Neural progenitor cell (in vitro differentiated cells): ENCODE measurements around the gene HERC6. TPM values are rescaled to one million over a fixed set of nuclear protein-coding genes. Genes with fewer than 3 reads are reported as not detected.

Source experiments
- DNase-seq: peaks from one replicate; pipeline ENCODE4 v3.0.0-alpha.2; 2016; ENCODE audit warnings: low spot score
- H2AFZ ChIP-seq: fragments of 200-600 bp; sonication (generic); replicated peaks from 2 replicates; pipeline ENCODE4 v1.6.1; 2016; ENCODE audit warnings: antibody characterized with exemption
- H3F3A ChIP-seq: fragments of 200-600 bp; sonication (generic); 2 replicates; pipeline ENCODE4 v1.6.1; 2016; ENCODE audit warnings: antibody characterized with exemption, low read depth
- H3K27ac ChIP-seq: fragments of 200-600 bp; sonication (generic); 2 replicates; pipeline ENCODE4 v1.5.1; 2016; ENCODE audit warnings: mild to moderate bottlenecking
- H3K27me3 ChIP-seq: fragments of 200-600 bp; sonication (generic); 2 replicates; pipeline ENCODE4 v1.6.1; 2016; ENCODE audit warnings: mild to moderate bottlenecking, moderate library complexity
- H3K36me3 ChIP-seq: fragments of 200-600 bp; sonication (generic); 2 replicates; pipeline ENCODE4 v1.5.1; 2016
- H3K4me1 ChIP-seq: fragments of 200-600 bp; sonication (generic); 2 replicates; pipeline ENCODE4 v1.6.1; 2016; ENCODE audit warnings: mixed run types
- H3K4me2 ChIP-seq: fragments of 200-600 bp; sonication (generic); 2 replicates; pipeline ENCODE4 v1.6.1; 2016
- H3K4me3 ChIP-seq: fragments of 200-600 bp; sonication (generic); 2 replicates; pipeline ENCODE4 v1.5.1; 2016
- H3K79me2 ChIP-seq: fragments of 200-600 bp; sonication (generic); 2 replicates; pipeline ENCODE4 v1.6.1; 2016; ENCODE audit warnings: low read depth
- H3K9ac ChIP-seq: fragments of 200-600 bp; sonication (generic); 2 replicates; pipeline ENCODE4 v1.6.1; 2016
- H3K9me3 ChIP-seq: fragments of 200-600 bp; sonication (generic); 2 replicates; pipeline ENCODE4 v1.5.1; 2016; ENCODE audit warnings: low read depth
- H4K20me1 ChIP-seq: fragments of 200-600 bp; sonication (generic); 2 replicates; pipeline ENCODE4 v1.6.1; 2016; ENCODE audit warnings: low read depth
- H3K27ac Mint-ChIP-seq: 3 replicates; pipeline ENCODE4 v1.8.0; 2021; ENCODE audit warnings: mixed read lengths
- H3K27me3 Mint-ChIP-seq: 2 replicates; pipeline ENCODE4 v1.8.0; 2022; ENCODE audit warnings: low read depth, mild to moderate bottlenecking, inconsistent platforms, moderate library complexity, mixed read lengths; ENCODE audit not compliant: insufficient read depth
- H3K36me3 Mint-ChIP-seq: 3 replicates; pipeline ENCODE4 v1.8.0; 2021; ENCODE audit warnings: mixed read lengths
- H3K4me1 Mint-ChIP-seq: 3 replicates; pipeline ENCODE4 v1.8.0; 2021; ENCODE audit warnings: mixed read lengths
- H3K4me3 Mint-ChIP-seq: 3 replicates; pipeline ENCODE4 v1.8.0; 2021; ENCODE audit warnings: mild to moderate bottlenecking, moderate library complexity, mixed read lengths
- H3K9me3 Mint-ChIP-seq: 3 replicates; pipeline ENCODE4 v1.8.0; 2020; ENCODE audit warnings: mixed read lengths
- CTCF ChIP-seq: fragments of 200-600 bp; sonication (generic); IDR thresholded peaks from 2 replicates; pipeline ENCODE4 v1.5.1; 2017; ENCODE audit warnings: antibody characterized with exemption, mild to moderate bottlenecking
- EZH2 ChIP-seq: fragments of 200-600 bp; sonication (generic); IDR thresholded peaks from 2 replicates; pipeline ENCODE4 v1.6.1; 2017; ENCODE audit warnings: antibody characterized with exemption, mild to moderate bottlenecking, moderate library complexity
- EZH2phosphoT487 ChIP-seq: fragments of 200-600 bp; sonication (generic); IDR thresholded peaks from 2 replicates; pipeline ENCODE4 v1.6.1; 2017; ENCODE audit warnings: antibody characterized with exemption
- total RNA-seq: library from RNA; depleted of rRNA; stranded (reverse); fragments of >200 nt; gene quantifications from 2 replicates; pipeline ENCODE4 v1.2.3, GENCODE V29; 2015; ENCODE audit warnings: low replicate concordance

Gene HERC6
- total RNA-seq, result 0.24 and 0.28 TPM in 2 replicates

GRCh38 chr4:88378691-88379559 lies at the start of gene HERC6:
Gene HERC6, plus strand, starts transcription at chr4:88378852. Its CDS starts 70 bp downstream, at chr4:88378922.
- H4K20me1 ChIP-seq, result no peaks in the 10 kb centered on the region
- peaks cover 28% of the 10 kb centered on the region for H3K27me3 ChIP-seq
- H3K4me1 Mint-ChIP-seq, result no peaks in the 10 kb centered on the region
- H3K36me3 ChIP-seq, result no peaks in the 10 kb centered on the region
- H3K9me3 ChIP-seq, result no peaks in the 10 kb centered on the region
- peak within 1 kb of the TSS; percentile 74 for H2AFZ ChIP-seq
- no peaks in the 10 kb centered on the region for H3K79me2 ChIP-seq
- H3K27ac Mint-ChIP-seq, result no peak within 1 kb of the TSS
- no peaks in the 10 kb centered on the region for H3K9me3 Mint-ChIP-seq
- DNase-seq, result peak; percentile 72
- H3K36me3 Mint-ChIP-seq, result no peaks in the 10 kb centered on the region
- TF ChIP-seq CTCF (peak; percentile 65), EZH2 (peak; percentile 54), EZH2phosphoT487 (no peak)
- peak within 1 kb of the TSS; percentile 60 for H3K4me3 ChIP-seq
- H3K9ac ChIP-seq, result no peak within 1 kb of the TSS
- no peaks in the 10 kb centered on the region for H3F3A ChIP-seq
- H3K4me3 Mint-ChIP-seq, result peak within 1 kb of the TSS; percentile 90
- H3K4me1 ChIP-seq, result no peaks in the 10 kb centered on the region
- H3K27me3 Mint-ChIP-seq, result peaks cover 14% of the 10 kb centered on the region
- no peak within 1 kb of the TSS for H3K27ac ChIP-seq
- H3K4me2 ChIP-seq, result peak within 1 kb of the TSS; percentile 88

- H3K27me3 ChIP-seq, result no peaks in the 10 kb centered on the region
- peaks cover 9% of the 10 kb centered on the region for H3K27me3 Mint-ChIP-seq
Measured at GRCh38 chr4:88333741-88334405, 44.8 kb upstream of the HERC6 start.

GRCh38 chr4:88335092-88335665 lies 43.5 kb upstream of the HERC6 start:
- Histone ChIP-seq H3K27me3 (no peaks in the 10 kb centered on the region), H3K27ac (no peak overlapping the region), H3F3A (no peaks in the 10 kb centered on the region), H3K4me1 (no peaks in the 10 kb centered on the region), H3K9ac (no peak overlapping the region), H3K79me2 (no peaks in the 10 kb centered on the region), H3K9me3 (no peaks in the 10 kb centered on the region), H3K36me3 (no peaks in the 10 kb centered on the region), H4K20me1 (no peaks in the 10 kb centered on the region), H3K4me3 (no peak overlapping the region), H3K4me2 (no peak overlapping the region), H2AFZ (peak overlapping the region; percentile 44)
- Mint-ChIP-seq H3K27me3 (peaks cover 9% of the 10 kb centered on the region), H3K27ac (peak overlapping the region; percentile 57), H3K36me3 (no peaks in the 10 kb centered on the region), H3K4me3 (no peak overlapping the region), H3K9me3 (no peaks in the 10 kb centered on the region), H3K4me1 (peaks cover 9% of the 10 kb centered on the region)
- peak; percentile 8 for DNase-seq
- no peak for TF ChIP-seq EZH2phosphoT487
- no peak for TF ChIP-seq EZH2
- no peak for TF ChIP-seq CTCF

More at GRCh38 chr4:88333741-88334405, 44.8 kb upstream of the HERC6 start:
- no peak overlapping the region for H2AFZ ChIP-seq
- TF ChIP-seq EZH2 (no peak), EZH2phosphoT487 (no peak), CTCF (no peak)
- no peak overlapping the region for H3K9ac ChIP-seq
- no peak for DNase-seq
- H3K4me1 ChIP-seq, result no peaks in the 10 kb centered on the region
- H3K27ac Mint-ChIP-seq, result no peak overlapping the region
- no peak overlapping the region for H3K4me2 ChIP-seq
- H3K9me3 Mint-ChIP-seq, result no peaks in the 10 kb centered on the region
- H3K27ac ChIP-seq, result no peak overlapping the region
- no peaks in the 10 kb centered on the region for H3K9me3 ChIP-seq
- H3K36me3 Mint-ChIP-seq, result no peaks in the 10 kb centered on the region
- H3K4me3 Mint-ChIP-seq, result peak overlapping the region; percentile 1
- H3K4me3 ChIP-seq, result no peak overlapping the region
- no peaks in the 10 kb centered on the region for H4K20me1 ChIP-seq
- H3K4me1 Mint-ChIP-seq, result peaks cover 9% of the 10 kb centered on the region
- H3K36me3 ChIP-seq, result no peaks in the 10 kb centered on the region
- H3F3A ChIP-seq, result no peaks in the 10 kb centered on the region
- no peaks in the 10 kb centered on the region for H3K79me2 ChIP-seq
